Subcutaneous adipose tissue (tissue), 4 donors: ENCODE data around the gene SLC38A6. TPM values are rescaled to one million over a fixed set of nuclear protein-coding genes. Genes with fewer than 3 reads are reported as not detected.

Experiments used
- total RNA-seq, 4 donors: library from RNA; depleted of rRNA; stranded (reverse); fragments of >200 nt; gene quantifications; one replicate each; pipeline ENCODE4 v1.1.0, GENCODE V29; 2016
- TF ChIP-seq, protein P1 (sequence below): fragments of 450-650 bp; IDR thresholded peaks from one replicate; pipeline ENCODE4 v1.5.1; 2016; ENCODE audit warnings: low read depth, mild to moderate bottlenecking, control low read depth, antibody characterized with exemption, moderate library complexity

Gene SLC38A6
- total RNA-seq, 4 donors from 2014 or later = 20.3 to 98.6 (median 46.3) TPM

GRCh38 chr14:60975551-60975950 is 5.5 kb upstream of the SLC38A6 start:
- TF ChIP-seq, protein P1, sequence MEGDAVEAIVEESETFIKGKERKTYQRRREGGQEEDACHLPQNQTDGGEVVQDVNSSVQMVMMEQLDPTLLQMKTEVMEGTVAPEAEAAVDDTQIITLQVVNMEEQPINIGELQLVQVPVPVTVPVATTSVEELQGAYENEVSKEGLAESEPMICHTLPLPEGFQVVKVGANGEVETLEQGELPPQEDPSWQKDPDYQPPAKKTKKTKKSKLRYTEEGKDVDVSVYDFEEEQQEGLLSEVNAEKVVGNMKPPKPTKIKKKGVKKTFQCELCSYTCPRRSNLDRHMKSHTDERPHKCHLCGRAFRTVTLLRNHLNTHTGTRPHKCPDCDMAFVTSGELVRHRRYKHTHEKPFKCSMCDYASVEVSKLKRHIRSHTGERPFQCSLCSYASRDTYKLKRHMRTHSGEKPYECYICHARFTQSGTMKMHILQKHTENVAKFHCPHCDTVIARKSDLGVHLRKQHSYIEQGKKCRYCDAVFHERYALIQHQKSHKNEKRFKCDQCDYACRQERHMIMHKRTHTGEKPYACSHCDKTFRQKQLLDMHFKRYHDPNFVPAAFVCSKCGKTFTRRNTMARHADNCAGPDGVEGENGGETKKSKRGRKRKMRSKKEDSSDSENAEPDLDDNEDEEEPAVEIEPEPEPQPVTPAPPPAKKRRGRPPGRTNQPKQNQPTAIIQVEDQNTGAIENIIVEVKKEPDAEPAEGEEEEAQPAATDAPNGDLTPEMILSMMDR = no peak

- TF ChIP-seq, protein P1 = no peak
These were observed 3.2 kb upstream of the SLC38A6 start for GRCh38 chr14:60977847-60978246.

DNA sequence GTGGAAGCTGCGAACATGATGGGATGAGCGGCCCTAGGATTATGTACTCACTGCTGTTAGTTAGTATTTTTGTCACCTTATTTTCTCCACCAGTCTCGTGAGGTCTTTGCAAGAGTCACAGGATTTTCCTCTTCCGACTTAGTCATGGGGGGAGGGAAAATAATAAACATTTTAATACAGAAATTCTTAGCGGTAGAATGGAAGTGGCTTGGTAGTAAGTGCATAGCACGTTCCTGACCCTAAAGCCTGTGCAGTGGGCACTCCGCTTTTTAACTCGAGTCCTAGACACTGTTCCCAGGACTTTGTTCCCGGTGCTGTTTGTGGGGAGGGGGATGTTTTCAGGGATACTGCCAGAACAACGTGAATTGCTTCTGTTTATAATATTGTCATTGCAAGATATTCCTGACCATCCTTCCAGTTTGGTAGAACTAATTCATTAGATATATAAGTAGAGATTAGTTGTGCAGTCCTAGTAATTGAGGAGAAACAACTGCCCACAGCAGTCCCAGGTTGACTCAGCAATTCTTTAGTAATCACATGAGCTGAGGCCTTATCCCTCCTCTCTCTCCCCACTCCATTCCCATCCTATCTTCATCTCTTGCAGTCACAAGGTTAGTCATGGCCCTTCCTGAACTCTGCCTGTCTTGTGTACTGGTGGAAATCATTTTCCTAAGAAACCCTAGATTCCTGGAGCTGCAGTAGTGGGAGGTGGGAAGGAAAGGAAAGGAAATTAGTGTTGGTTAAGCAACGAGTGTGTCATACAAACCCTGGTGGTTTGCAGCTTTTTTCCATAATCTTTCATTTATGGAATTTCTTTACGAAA is 799 bp downstream of the SLC38A6 start:
- TF ChIP-seq, protein P1 = no peak

GRCh38 chr14:60984196-60984595 is 3.2 kb downstream of the SLC38A6 start:
- TF ChIP-seq, protein P1 = no peak

GRCh38 chr14:60986500-60986899 is 5.5 kb downstream of the SLC38A6 start:
- TF ChIP-seq, protein P1 = no peak

- TF ChIP-seq, protein P1 = no peak
These were observed 8.6 kb downstream of the SLC38A6 start for GRCh38 chr14:60989599-60989998.

GRCh38 chr14:60998617-60999016 is 17.6 kb downstream of the SLC38A6 start:
- TF ChIP-seq, protein P1 = no peak
